GM18505 (cell line): ENCODE measurements around the gene MRPL12.

ENCODE experiments used
- ATAC-seq: cut with Tn5 transposase; IDR thresholded peaks from one replicate; pipeline ENCODE4 v1.9.1; 2021; ENCODE audit not compliant: unreplicated experiment
- POLR2A ChIP-seq: IDR thresholded peaks from 4 replicates; pipeline ENCODE4 v1.6.1; 2011; ENCODE audit warnings: borderline replicate concordance; ENCODE audit not compliant: insufficient read depth, insufficient read length; ENCODE audit errors: extremely low read depth

Gene MRPL12

DNA sequence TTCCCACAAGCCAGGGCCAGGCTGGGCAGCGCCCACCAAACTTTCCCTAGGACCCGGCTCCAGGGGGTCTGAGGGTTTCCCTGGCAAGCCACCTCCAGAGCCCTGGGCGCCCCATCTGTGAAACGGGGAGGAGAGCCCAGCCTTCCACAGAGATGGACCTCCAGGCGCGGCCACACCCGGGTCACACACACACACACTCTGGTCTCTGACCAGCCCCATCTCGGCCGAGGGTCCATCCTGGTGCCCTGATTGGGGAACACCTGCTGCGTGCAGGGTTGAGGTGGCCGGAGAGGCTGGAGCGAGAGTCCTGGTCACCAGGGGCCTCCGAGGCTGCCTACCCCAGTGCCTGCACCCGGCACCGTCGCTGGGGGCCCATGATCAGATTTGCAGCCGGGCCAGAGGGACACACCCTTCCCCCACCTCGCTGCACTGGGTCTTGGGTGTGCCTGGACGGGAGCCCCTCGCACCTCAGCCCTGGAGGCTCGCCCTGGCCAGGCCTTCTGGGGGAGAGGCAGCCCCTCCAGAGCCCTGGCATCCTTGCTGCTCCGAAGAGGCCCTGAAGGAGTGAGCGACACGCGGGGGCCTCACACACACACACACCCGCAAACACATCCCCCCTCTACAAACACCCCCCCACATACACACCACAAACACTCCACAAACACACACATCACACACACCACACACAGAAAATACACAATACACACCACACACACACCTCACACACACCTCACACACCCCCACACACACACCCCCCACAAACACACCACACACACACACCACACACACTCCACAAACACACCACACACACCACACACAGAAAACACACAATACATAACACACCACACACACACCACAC is 38.7 kb downstream of the MRPL12 start:
- no peak for TF ChIP-seq POLR2A
- ATAC-seq = no peak
